ENCODE data around the gene GSTP1. TPM values are rescaled to one million over a fixed set of nuclear protein-coding genes. Genes with fewer than 3 reads are reported as not detected.

GSTP1 gene
- total and polyA plus RNA-seq, 9 of the 15 experiments (the other 6 are each of a cell fraction or from before 2014, with no cell fraction given): 592 to 2,150 (median 1,204) TPM

- TF ChIP-seq SUPT5H (IDR thresholded peaks at IDR 0.05) (peak; percentile 95), GATAD2A (IDR thresholded peaks at IDR 0.05) (peak; percentile 77; the same call in 1 of the 2 replicates), POLR2G (IDR thresholded peaks at IDR 0.05; ENCODE audit: low read depth, low read length) (peak; percentile 99), ZBED1 (IDR thresholded peaks at IDR 0.05) (no peak), PHTF2 (CRISPR knock-in tag; IDR thresholded peaks at IDR 0.05) (no peak), ZMIZ1 (IDR thresholded peaks at IDR 0.05; ENCODE audit: low read depth in 2 of 2, low read length in 2 of 2) (0 out of 4 replicates have a peak, but pooled peaks of 1 of the 2 experiments have one; percentile 72), THRA (IDR thresholded peaks at IDR 0.05) (no peak), SMC3 (conservative IDR thresholded peaks at IDR 0.05; ENCODE audit: insufficient read depth, low read depth, low read length) (peak; percentile 57), ZNF76 (CRISPR knock-in tag; IDR thresholded peaks at IDR 0.05; ENCODE audit: borderline replicate concordance) (no peak), NEUROD1 (IDR thresholded peaks at IDR 0.05; ENCODE audit: borderline replicate concordance, low read depth, low read length, partially characterized antibody) (no peak), ZFP1 (CRISPR knock-in tag; IDR thresholded peaks at IDR 0.05) (no peak)
- TF ChIP-seq, protein P1, sequence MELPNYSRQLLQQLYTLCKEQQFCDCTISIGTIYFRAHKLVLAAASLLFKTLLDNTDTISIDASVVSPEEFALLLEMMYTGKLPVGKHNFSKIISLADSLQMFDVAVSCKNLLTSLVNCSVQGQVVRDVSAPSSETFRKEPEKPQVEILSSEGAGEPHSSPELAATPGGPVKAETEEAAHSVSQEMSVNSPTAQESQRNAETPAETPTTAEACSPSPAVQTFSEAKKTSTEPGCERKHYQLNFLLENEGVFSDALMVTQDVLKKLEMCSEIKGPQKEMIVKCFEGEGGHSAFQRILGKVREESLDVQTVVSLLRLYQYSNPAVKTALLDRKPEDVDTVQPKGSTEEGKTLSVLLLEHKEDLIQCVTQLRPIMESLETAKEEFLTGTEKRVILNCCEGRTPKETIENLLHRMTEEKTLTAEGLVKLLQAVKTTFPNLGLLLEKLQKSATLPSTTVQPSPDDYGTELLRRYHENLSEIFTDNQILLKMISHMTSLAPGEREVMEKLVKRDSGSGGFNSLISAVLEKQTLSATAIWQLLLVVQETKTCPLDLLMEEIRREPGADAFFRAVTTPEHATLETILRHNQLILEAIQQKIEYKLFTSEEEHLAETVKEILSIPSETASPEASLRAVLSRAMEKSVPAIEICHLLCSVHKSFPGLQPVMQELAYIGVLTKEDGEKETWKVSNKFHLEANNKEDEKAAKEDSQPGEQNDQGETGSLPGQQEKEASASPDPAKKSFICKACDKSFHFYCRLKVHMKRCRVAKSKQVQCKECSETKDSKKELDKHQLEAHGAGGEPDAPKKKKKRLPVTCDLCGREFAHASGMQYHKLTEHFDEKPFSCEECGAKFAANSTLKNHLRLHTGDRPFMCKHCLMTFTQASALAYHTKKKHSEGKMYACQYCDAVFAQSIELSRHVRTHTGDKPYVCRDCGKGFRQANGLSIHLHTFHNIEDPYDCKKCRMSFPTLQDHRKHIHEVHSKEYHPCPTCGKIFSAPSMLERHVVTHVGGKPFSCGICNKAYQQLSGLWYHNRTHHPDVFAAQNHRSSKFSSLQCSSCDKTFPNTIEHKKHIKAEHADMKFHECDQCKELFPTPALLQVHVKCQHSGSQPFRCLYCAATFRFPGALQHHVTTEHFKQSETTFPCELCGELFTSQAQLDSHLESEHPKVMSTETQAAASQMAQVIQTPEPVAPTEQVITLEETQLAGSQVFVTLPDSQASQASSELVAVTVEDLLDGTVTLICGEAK (IDR thresholded peaks at IDR 0.05): no peak
- TF ChIP-seq, protein P1 (CRISPR knock-in tag; IDR thresholded peaks at IDR 0.05): no peak
Observed at GRCh38 chr11:67583247-67584204, at the start of gene GSTP1 (continued).
